Measurements from ENCODE around the gene DCDC2.
"Not testable (repeated sequence)": the region's sequence is repeated elsewhere in the genome, so short reads cannot be mapped to it uniquely, and the experiment has no call there.

The DCDC2 gene

GRCh38 chr6:24157886-24158285 lies 200.0 kb downstream of the DCDC2 start:
- Histone ChIP-seq H3K4me3 (ENCODE audit: low read length) (no peak overlapping the region), H3K4me1 (ENCODE audit: control insufficient read depth, insufficient read depth, low read length) (no peaks in the 10 kb centered on the region), H3K9ac (ENCODE audit: low read length) (no peak overlapping the region), H3K9me3 (ENCODE audit: control insufficient read depth, low read length) (no peaks in the 10 kb centered on the region), H3K27me3 (replicated peaks; ENCODE audit: control insufficient read depth, insufficient read depth, low read length) (no peaks in the 10 kb centered on the region), H3K36me3 (ENCODE audit: control insufficient read depth, insufficient read depth, low read length, severe bottlenecking) (no peaks in the 10 kb centered on the region)
- DNase-seq (ENCODE audit: low read depth): no peak

GRCh38 chr6:24154121-24154520 lies 203.7 kb downstream of the DCDC2 start:
- no peak overlapping the region for H3K4me3 ChIP-seq (ENCODE audit: low read length)
- H3K27me3 ChIP-seq (replicated peaks; ENCODE audit: control insufficient read depth, insufficient read depth, low read length): no peaks in the 10 kb centered on the region
- no peak overlapping the region for H3K9ac ChIP-seq (ENCODE audit: low read length)
- no peaks in the 10 kb centered on the region for H3K4me1 ChIP-seq (ENCODE audit: control insufficient read depth, insufficient read depth, low read length)
- DNase-seq (ENCODE audit: low read depth): peak; percentile 1
- H3K9me3 ChIP-seq (ENCODE audit: control insufficient read depth, low read length): no peaks in the 10 kb centered on the region
- no peaks in the 10 kb centered on the region for H3K36me3 ChIP-seq (ENCODE audit: control insufficient read depth, insufficient read depth, low read length, severe bottlenecking)

GRCh38 chr6:24152014-24152413 lies 205.8 kb downstream of the DCDC2 start:
- no peak overlapping the region for H3K4me3 ChIP-seq (ENCODE audit: low read length)
- H3K27me3 ChIP-seq (replicated peaks; ENCODE audit: control insufficient read depth, insufficient read depth, low read length): no peaks in the 10 kb centered on the region
- no peak overlapping the region for H3K9ac ChIP-seq (ENCODE audit: low read length)
- H3K36me3 ChIP-seq (ENCODE audit: control insufficient read depth, insufficient read depth, low read length, severe bottlenecking): no peaks in the 10 kb centered on the region
- no peak for DNase-seq (ENCODE audit: low read depth)
- no peaks in the 10 kb centered on the region for H3K4me1 ChIP-seq (ENCODE audit: control insufficient read depth, insufficient read depth, low read length)
- H3K9me3 ChIP-seq (ENCODE audit: control insufficient read depth, low read length): no peaks in the 10 kb centered on the region

- no peak overlapping the region for H3K9ac ChIP-seq (ENCODE audit: low read length)
- no peaks in the 10 kb centered on the region for H3K4me1 ChIP-seq (ENCODE audit: control insufficient read depth, insufficient read depth, low read length)
- no peaks in the 10 kb centered on the region for H3K9me3 ChIP-seq (ENCODE audit: control insufficient read depth, low read length)
- no peak for DNase-seq (ENCODE audit: low read depth)
- H3K27me3 ChIP-seq (replicated peaks; ENCODE audit: control insufficient read depth, insufficient read depth, low read length): no peaks in the 10 kb centered on the region
- H3K36me3 ChIP-seq (ENCODE audit: control insufficient read depth, insufficient read depth, low read length, severe bottlenecking): no peaks in the 10 kb centered on the region
- no peak overlapping the region for H3K4me3 ChIP-seq (ENCODE audit: low read length)
Measured at GRCh38 chr6:24149836-24150235, 208.0 kb downstream of the DCDC2 start.

- H3K36me3 ChIP-seq (ENCODE audit: control insufficient read depth, insufficient read depth, low read length, severe bottlenecking): no peaks in the 10 kb centered on the region
- no peak overlapping the region for H3K9ac ChIP-seq (ENCODE audit: low read length)
- H3K27me3 ChIP-seq (replicated peaks; ENCODE audit: control insufficient read depth, insufficient read depth, low read length): no peaks in the 10 kb centered on the region
- H3K4me1 ChIP-seq (ENCODE audit: control insufficient read depth, insufficient read depth, low read length): no peaks in the 10 kb centered on the region
- H3K4me3 ChIP-seq (ENCODE audit: low read length): no peak overlapping the region
- no peak for DNase-seq (ENCODE audit: low read depth)
- no peaks in the 10 kb centered on the region for H3K9me3 ChIP-seq (ENCODE audit: control insufficient read depth, low read length)
Measured at GRCh38 chr6:24149296-24149695, 208.6 kb downstream of the DCDC2 start.

GRCh38 chr6:24148684-24149083 lies 209.2 kb downstream of the DCDC2 start:
- DNase-seq (ENCODE audit: low read depth): no peak
- Histone ChIP-seq H3K36me3 (ENCODE audit: control insufficient read depth, insufficient read depth, low read length, severe bottlenecking) (no peaks in the 10 kb centered on the region), H3K4me1 (ENCODE audit: control insufficient read depth, insufficient read depth, low read length) (no peaks in the 10 kb centered on the region), H3K9me3 (ENCODE audit: control insufficient read depth, low read length) (no peaks in the 10 kb centered on the region), H3K27me3 (replicated peaks; ENCODE audit: control insufficient read depth, insufficient read depth, low read length) (no peaks in the 10 kb centered on the region), H3K4me3 (ENCODE audit: low read length) (no peak overlapping the region), H3K9ac (ENCODE audit: low read length) (no peak overlapping the region)

GRCh38 chr6:24148154-24148570 lies 209.7 kb downstream of the DCDC2 start:
- Histone ChIP-seq H3K9ac (ENCODE audit: low read length) (no peak overlapping the region), H3K4me3 (ENCODE audit: low read length) (no peak overlapping the region), H3K27me3 (replicated peaks; ENCODE audit: control insufficient read depth, insufficient read depth, low read length) (no peaks in the 10 kb centered on the region), H3K9me3 (ENCODE audit: control insufficient read depth, low read length) (no peaks in the 10 kb centered on the region), H3K4me1 (ENCODE audit: control insufficient read depth, insufficient read depth, low read length) (no peaks in the 10 kb centered on the region), H3K36me3 (ENCODE audit: control insufficient read depth, insufficient read depth, low read length, severe bottlenecking) (no peaks in the 10 kb centered on the region)
- no peak for DNase-seq (ENCODE audit: low read depth)

GRCh38 chr6:24147511-24148153 lies 210.2 kb downstream of the DCDC2 start:
- Histone ChIP-seq H3K36me3 (ENCODE audit: control insufficient read depth, insufficient read depth, low read length, severe bottlenecking) (no peaks in the 10 kb centered on the region), H3K9ac (ENCODE audit: low read length) (no peak overlapping the region), H3K4me1 (ENCODE audit: control insufficient read depth, insufficient read depth, low read length) (no peaks in the 10 kb centered on the region), H3K27me3 (replicated peaks; ENCODE audit: control insufficient read depth, insufficient read depth, low read length) (no peaks in the 10 kb centered on the region), H3K9me3 (ENCODE audit: control insufficient read depth, low read length) (no peaks in the 10 kb centered on the region), H3K4me3 (ENCODE audit: low read length) (no peak overlapping the region)
- DNase-seq (ENCODE audit: low read depth): no peak

- Histone ChIP-seq H3K36me3 (ENCODE audit: control insufficient read depth, insufficient read depth, low read length, severe bottlenecking) (no peaks in the 10 kb centered on the region), H3K4me3 (ENCODE audit: low read length) (no peak overlapping the region), H3K9ac (ENCODE audit: low read length) (no peak overlapping the region), H3K27me3 (replicated peaks; ENCODE audit: control insufficient read depth, insufficient read depth, low read length) (no peaks in the 10 kb centered on the region), H3K4me1 (ENCODE audit: control insufficient read depth, insufficient read depth, low read length) (no peaks in the 10 kb centered on the region), H3K9me3 (ENCODE audit: control insufficient read depth, low read length) (no peaks in the 10 kb centered on the region)
- no peak for DNase-seq (ENCODE audit: low read depth)
Measured at GRCh38 chr6:24146871-24147270, 211.0 kb downstream of the DCDC2 start.

- Histone ChIP-seq H3K27me3 (replicated peaks; ENCODE audit: control insufficient read depth, insufficient read depth, low read length) (no peaks in the 10 kb centered on the region), H3K9ac (ENCODE audit: low read length) (no peak overlapping the region), H3K36me3 (ENCODE audit: control insufficient read depth, insufficient read depth, low read length, severe bottlenecking) (no peaks in the 10 kb centered on the region), H3K4me3 (ENCODE audit: low read length) (no peak overlapping the region), H3K9me3 (ENCODE audit: control insufficient read depth, low read length) (no peaks in the 10 kb centered on the region), H3K4me1 (ENCODE audit: control insufficient read depth, insufficient read depth, low read length) (no peaks in the 10 kb centered on the region)
- no peak for DNase-seq (ENCODE audit: low read depth)
Measured at GRCh38 chr6:24145690-24146131, 212.1 kb downstream of the DCDC2 start.

- not testable (repeated sequence) for H3K36me3 ChIP-seq (ENCODE audit: control insufficient read depth, insufficient read depth, low read length, severe bottlenecking); H3K9me3 ChIP-seq (ENCODE audit: control insufficient read depth, low read length); DNase-seq (ENCODE audit: low read depth); H3K27me3 ChIP-seq (replicated peaks; ENCODE audit: control insufficient read depth, insufficient read depth, low read length); H3K9ac ChIP-seq (ENCODE audit: low read length); H3K4me3 ChIP-seq (ENCODE audit: low read length); H3K4me1 ChIP-seq (ENCODE audit: control insufficient read depth, insufficient read depth, low read length)
Measured at GRCh38 chr6:24142733-24143132, 215.1 kb downstream of the DCDC2 start.

GRCh38 chr6:24140591-24140990 lies 217.3 kb downstream of the DCDC2 start:
- no peak for DNase-seq (ENCODE audit: low read depth)
- Histone ChIP-seq H3K36me3 (ENCODE audit: control insufficient read depth, insufficient read depth, low read length, severe bottlenecking) (no peaks in the 10 kb centered on the region), H3K27me3 (replicated peaks; ENCODE audit: control insufficient read depth, insufficient read depth, low read length) (no peaks in the 10 kb centered on the region)

More at GRCh38 chr6:24140591-24140990, 217.3 kb downstream of the DCDC2 start:
- H3K4me1 ChIP-seq (ENCODE audit: control insufficient read depth, insufficient read depth, low read length): no peaks in the 10 kb centered on the region
- no peak overlapping the region for H3K9ac ChIP-seq (ENCODE audit: low read length)
- no peak overlapping the region for H3K4me3 ChIP-seq (ENCODE audit: low read length)
- no peaks in the 10 kb centered on the region for H3K9me3 ChIP-seq (ENCODE audit: control insufficient read depth, low read length)
